CD14-positive monocyte (primary cell): ENCODE results near the gene GNAS. TPM values are rescaled to one million over a fixed set of nuclear protein-coding genes. Genes with fewer than 3 reads are reported as not detected.
A peak's percentile ranks its signal among the peaks of the same experiment; 100 is the strongest.

Experiments used
- DNase-seq, 3 donors: peaks; one replicate each; pipeline ENCODE4 v3.0.0-alpha.2; 2011 to 2022
- H2AFZ ChIP-seq: 2 replicates; pipeline ENCODE4 v1.6.0; 2012; ENCODE audit warnings: mild to moderate bottlenecking, low read depth, low read length, inconsistent platforms; ENCODE audit not compliant: insufficient read depth, poor library complexity, severe bottlenecking
- H3K27ac ChIP-seq, 2 donors: 1 replicate in 1 of 2; 2 replicates in 1 of 2; pipeline ENCODE4 v1.5.1; 2012 to 2013; ENCODE audit warnings: low read length in 2 of 2, control low read depth in 1 of 2, inconsistent platforms in 1 of 2, low read depth in 1 of 2, mild to moderate bottlenecking in 1 of 2
- H3K27me3 ChIP-seq, 2 donors: one replicate each; pipeline versions ENCODE4 v1.6.0 to v1.6.1; 2011 to 2013; ENCODE audit warnings: low read length in 2 of 2; ENCODE audit not compliant: control insufficient read depth in 2 of 2, insufficient read depth in 2 of 2
- H3K36me3 ChIP-seq, 2 donors: replicated peaks in 1 of 2; 1 replicate in 1 of 2; 2 replicates in 1 of 2; pipeline versions ENCODE4 v1.5.1 to v1.6.1; 2012 to 2013; ENCODE audit warnings: low read length in 2 of 2, control low read depth in 1 of 2, inconsistent platforms in 1 of 2, mild to moderate bottlenecking in 1 of 2; ENCODE audit not compliant: insufficient read depth in 2 of 2, control insufficient read depth in 1 of 2
- H3K4me1 ChIP-seq, 2 donors: 1 replicate in 1 of 2; 2 replicates in 1 of 2; pipeline versions ENCODE4 v1.5.1 to v1.6.1; 2012 to 2013; ENCODE audit warnings: low read length in 2 of 2, control low read depth in 1 of 2, inconsistent platforms in 1 of 2, mild to moderate bottlenecking in 1 of 2, moderate library complexity in 1 of 2; ENCODE audit not compliant: insufficient read depth in 2 of 2, control insufficient read depth in 1 of 2
- H3K4me2 ChIP-seq: replicated peaks from 2 replicates; pipeline ENCODE3; 2012; ENCODE audit warnings: low read length, moderate library complexity, mild to moderate bottlenecking; ENCODE audit not compliant: poor library complexity, severe bottlenecking; ENCODE audit errors: extremely low read depth
- H3K4me3 ChIP-seq, 3 experiments: fragments of 200-600 bp in 1 of 3; sonication (generic) in 1 of 3; replicated peaks in 1 of 3; 1 replicate in 2 of 3; 2 replicates in 1 of 3; pipeline ENCODE4 v1.5.1; 2011 to 2013; ENCODE audit warnings: low read length in 3 of 3, mild to moderate bottlenecking in 3 of 3, control low read depth in 2 of 3, low read depth in 2 of 3, inconsistent platforms in 1 of 3, moderate library complexity in 1 of 3
- H3K79me2 ChIP-seq: 2 replicates; pipeline ENCODE4 v1.6.0; 2012; ENCODE audit warnings: mild to moderate bottlenecking, control low read depth, inconsistent platforms, low read length, moderate library complexity; ENCODE audit not compliant: insufficient read depth
- H3K9ac ChIP-seq: 2 replicates; pipeline ENCODE4 v1.6.0; 2017; ENCODE audit warnings: low read length, mild to moderate bottlenecking; ENCODE audit not compliant: insufficient read depth, poor library complexity, severe bottlenecking
- H3K9me3 ChIP-seq, 2 donors: replicated peaks in 1 of 2; 1 replicate in 1 of 2; 2 replicates in 1 of 2; pipeline versions ENCODE4 v1.5.1 to v1.6.1; 2012 to 2013; ENCODE audit warnings: low read length in 2 of 2, control low read depth in 1 of 2; ENCODE audit not compliant: control insufficient read depth in 1 of 2, insufficient read depth in 1 of 2
- H4K20me1 ChIP-seq: 2 replicates; pipeline ENCODE4 v1.6.0; 2012; ENCODE audit warnings: mild to moderate bottlenecking, low read length, control low read depth, moderate library complexity; ENCODE audit not compliant: insufficient read depth
- H3K27ac Mint-ChIP-seq, 7 donors: one replicate each; pipeline ENCODE4 v1.8.0; 2020; ENCODE audit warnings: mild to moderate bottlenecking in 7 of 7, mixed read lengths in 7 of 7, moderate library complexity in 6 of 7, inconsistent platforms in 2 of 7
- H3K27me3 Mint-ChIP-seq, 3 donors: one replicate each; pipeline ENCODE4 v1.8.0; 2021 to 2022; ENCODE audit warnings: low read depth in 3 of 3, mild to moderate bottlenecking in 3 of 3, mixed read lengths in 3 of 3, moderate library complexity in 3 of 3, inconsistent platforms in 1 of 3
- H3K36me3 Mint-ChIP-seq, 2 donors: one replicate each; pipeline ENCODE4 v1.8.0; 2020; ENCODE audit warnings: mixed read lengths in 2 of 2, inconsistent platforms in 1 of 2, mild to moderate bottlenecking in 1 of 2
- H3K4me1 Mint-ChIP-seq: one replicate; pipeline ENCODE4 v1.8.0; 2020; ENCODE audit warnings: mild to moderate bottlenecking, mixed read lengths
- H3K4me3 Mint-ChIP-seq, 2 donors: one replicate each; pipeline ENCODE4 v1.8.0; 2020; ENCODE audit warnings: mild to moderate bottlenecking in 2 of 2, mixed read lengths in 2 of 2, moderate library complexity in 1 of 2
- H3K9me3 Mint-ChIP-seq, 7 donors: one replicate each; pipeline ENCODE4 v1.8.0; 2020 to 2022; ENCODE audit warnings: mixed read lengths in 7 of 7, mild to moderate bottlenecking in 6 of 7, moderate library complexity in 6 of 7, inconsistent platforms in 2 of 7
- WGBS: methylation state at CpG from one replicate; pipeline ENCODE4 v1.1.5; 2013; ENCODE audit warnings: missing lambda C conversion rate; ENCODE audit not compliant: insufficient coverage; 5-methylcytosine and 5-hydroxymethylcytosine counted together
- intact Hi-C, 2 donors: fragments of 100-400 bp; cut with micrococcal nuclease; formaldehyde crosslinking; loops; one replicate each; pipeline versions ENCODE4 v1.15.0 to v1.15.1; 2023
- polyA plus RNA-seq, 3 donors: library from polyadenylated mRNA; depleted of rRNA in 1 of 3; unstranded in 2 of 3; stranded (reverse) in 1 of 3; fragments of 300-500 nt in 2 of 3; fragments of >200 nt in 1 of 3; fragmentation: Illumina TruSeq in 2 of 3; gene quantifications; 1 replicate in 2 of 3; 2 replicates in 1 of 3; pipeline ENCODE4 v1.2.3, GENCODE V29; 2012 to 2021
- TF ChIP-seq, protein P1 (sequence below): fragments of 200-600 bp; IDR thresholded peaks from one replicate; pipeline ENCODE4 v1.8.0; 2022; ENCODE audit warnings: antibody characterized with exemption, mild to moderate bottlenecking

The GNAS gene
- polyA plus RNA-seq, 3 donors = 109 to 1,105 (median 124) TPM

DNA sequence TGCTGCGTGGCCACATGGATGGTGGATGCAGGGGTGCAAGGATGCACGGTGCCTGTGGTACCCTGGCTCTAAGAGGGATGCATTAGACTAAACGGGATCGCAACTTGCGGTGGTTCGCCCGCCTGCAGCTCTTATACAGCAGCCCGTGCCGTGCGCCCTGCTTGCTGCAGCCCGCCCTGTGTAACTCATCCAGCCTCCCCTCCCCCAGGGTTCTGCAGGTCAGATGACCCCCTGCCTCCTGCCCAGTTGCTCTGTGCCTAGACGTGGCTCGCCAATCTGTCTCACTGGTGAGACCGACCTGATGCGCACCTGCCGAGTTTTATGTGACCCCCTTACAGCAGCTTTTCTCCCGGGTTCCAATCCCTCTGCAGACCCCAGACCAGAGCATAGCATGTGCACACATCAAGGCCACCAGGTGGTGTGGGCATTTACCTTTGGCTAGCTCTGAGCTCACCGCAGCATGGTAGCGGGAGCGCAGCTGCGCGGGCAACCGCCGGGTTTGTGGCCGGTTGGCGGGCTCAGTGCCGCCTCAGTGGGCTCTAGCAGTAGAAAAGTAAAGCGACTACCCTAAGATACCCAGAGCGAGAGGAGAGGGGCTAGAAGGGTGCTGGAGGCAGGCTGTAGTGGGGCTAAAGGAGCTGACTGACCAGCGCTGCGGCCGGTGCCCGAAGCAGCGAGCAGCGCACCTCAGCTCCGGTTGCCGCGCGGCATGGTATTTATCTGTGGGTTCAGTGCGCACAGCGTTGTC, 1.1 kb upstream of the GNAS start:
- H3K36me3 Mint-ChIP-seq = peaks cover 0 to 4% of the 10 kb centered on the region in 2 donors
- no peak overlapping the region for H3K4me2 ChIP-seq
- peaks cover 19 to 87% of the 10 kb centered on the region in 2 donors for H3K27me3 ChIP-seq
- H3K9ac ChIP-seq = no peak overlapping the region
- H3K9me3 Mint-ChIP-seq = peaks cover 10 to 47% (median 30%) of the 10 kb centered on the region in 7 donors
- no peak for DNase-seq
- 51% methylated on average over 40 of the region's 41 CpGs for WGBS
- peaks cover 18 to 19% of the 10 kb centered on the region in 2 donors for H3K4me1 ChIP-seq
- H3K36me3 ChIP-seq = no peaks in the 10 kb centered on the region
- no peak overlapping the region for H2AFZ ChIP-seq
- intact Hi-C loops = loop anchor here in 1 of 2 donors (10.0 kb wide), 1 partner anchor 207 kb away; no protein-coding TSS in a partner anchor
- H3K4me1 Mint-ChIP-seq = peaks cover 31% of the 10 kb centered on the region
- no peaks in the 10 kb centered on the region for H3K79me2 ChIP-seq
- H3K27ac ChIP-seq = no peak overlapping the region
- H4K20me1 ChIP-seq = no peaks in the 10 kb centered on the region
- H3K9me3 ChIP-seq = peaks cover 47 to 49% of the 10 kb centered on the region in 2 donors
- no peak overlapping the region for H3K4me3 ChIP-seq
- H3K4me3 Mint-ChIP-seq = peak overlapping the region; percentile 59 to 85
- peaks cover 70 to 89% (median 84%) of the 10 kb centered on the region in 3 donors for H3K27me3 Mint-ChIP-seq
- no peak overlapping the region for H3K27ac Mint-ChIP-seq
- TF ChIP-seq, protein P1, sequence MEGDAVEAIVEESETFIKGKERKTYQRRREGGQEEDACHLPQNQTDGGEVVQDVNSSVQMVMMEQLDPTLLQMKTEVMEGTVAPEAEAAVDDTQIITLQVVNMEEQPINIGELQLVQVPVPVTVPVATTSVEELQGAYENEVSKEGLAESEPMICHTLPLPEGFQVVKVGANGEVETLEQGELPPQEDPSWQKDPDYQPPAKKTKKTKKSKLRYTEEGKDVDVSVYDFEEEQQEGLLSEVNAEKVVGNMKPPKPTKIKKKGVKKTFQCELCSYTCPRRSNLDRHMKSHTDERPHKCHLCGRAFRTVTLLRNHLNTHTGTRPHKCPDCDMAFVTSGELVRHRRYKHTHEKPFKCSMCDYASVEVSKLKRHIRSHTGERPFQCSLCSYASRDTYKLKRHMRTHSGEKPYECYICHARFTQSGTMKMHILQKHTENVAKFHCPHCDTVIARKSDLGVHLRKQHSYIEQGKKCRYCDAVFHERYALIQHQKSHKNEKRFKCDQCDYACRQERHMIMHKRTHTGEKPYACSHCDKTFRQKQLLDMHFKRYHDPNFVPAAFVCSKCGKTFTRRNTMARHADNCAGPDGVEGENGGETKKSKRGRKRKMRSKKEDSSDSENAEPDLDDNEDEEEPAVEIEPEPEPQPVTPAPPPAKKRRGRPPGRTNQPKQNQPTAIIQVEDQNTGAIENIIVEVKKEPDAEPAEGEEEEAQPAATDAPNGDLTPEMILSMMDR = no peak

DNA sequence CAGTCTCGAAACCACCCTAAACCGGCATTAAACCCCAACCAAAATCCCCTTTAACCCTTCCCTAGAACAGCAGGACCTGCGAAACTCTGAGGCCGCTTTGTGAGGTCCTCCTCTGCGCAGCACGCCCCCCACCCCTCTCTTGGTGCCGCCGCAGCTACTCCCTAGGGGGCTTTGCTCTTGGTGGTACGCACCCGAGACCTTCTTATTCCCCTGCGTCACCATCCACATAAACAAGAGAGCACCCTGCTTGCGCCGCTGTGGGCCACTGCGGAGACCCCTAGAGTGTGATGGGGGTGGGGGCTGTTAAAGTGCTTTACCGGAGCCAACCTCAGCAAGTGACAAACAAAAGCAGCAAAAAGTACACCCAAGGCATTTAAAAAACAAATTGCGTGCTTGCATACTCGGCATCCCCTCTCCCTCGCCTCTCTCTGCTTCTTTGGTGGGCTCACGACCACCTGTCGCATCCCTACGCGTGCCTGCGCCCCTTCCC, 502 bp upstream of the GNAS start:
- Histone ChIP-seq H3K27ac (no peak overlapping the region), H3K36me3 (no peaks in the 10 kb centered on the region), H3K27me3 (peaks cover 20 to 88% of the 10 kb centered on the region in 2 donors), H3K4me1 (peaks cover 13% of the 10 kb centered on the region in 2 donors), H4K20me1 (no peaks in the 10 kb centered on the region), H3K79me2 (no peaks in the 10 kb centered on the region), H3K4me3 (no peak overlapping the region), H2AFZ (no peak overlapping the region), H3K9me3 (peaks cover 47 to 49% of the 10 kb centered on the region in 2 donors), H3K4me2 (peak overlapping the region; percentile 38), H3K9ac (no peak overlapping the region)
- 29% methylated on average over 16 of the region's 23 CpGs for WGBS
- H3K4me1 Mint-ChIP-seq = peaks cover 28% of the 10 kb centered on the region
- H3K36me3 Mint-ChIP-seq = peaks cover 0 to 4% of the 10 kb centered on the region in 2 donors
- peaks cover 77 to 90% (median 87%) of the 10 kb centered on the region in 3 donors for H3K27me3 Mint-ChIP-seq
- intact Hi-C loops = loop anchor here in 1 of 2 donors (10.0 kb wide), 1 partner anchor 207 kb away; no protein-coding TSS in a partner anchor
- no peak for DNase-seq
- H3K9me3 Mint-ChIP-seq = peaks cover 10 to 47% (median 30%) of the 10 kb centered on the region in 7 donors
- no peak overlapping the region for H3K27ac Mint-ChIP-seq
- H3K4me3 Mint-ChIP-seq = peak overlapping the region in 1 of 2 donors; percentile 85
- TF ChIP-seq, protein P1 = no peak
